Measurements from ENCODE around the gene BHMT. TPM values are rescaled to one million over a fixed set of nuclear protein-coding genes. Genes with fewer than 3 reads are reported as not detected.

BHMT gene
- total RNA-seq, 1 experiment from 2014 or later = 0.72 TPM

GRCh38 chr5:79136618-79137017, 25.0 kb downstream of the BHMT start:
- H3K9ac ChIP-seq (ENCODE audit: extremely low read depth, insufficient read length, low read length) = no peak overlapping the region
- no peaks in the 10 kb centered on the region for H3K27me3 ChIP-seq (ENCODE audit: insufficient read depth, low read length)
- H2BK120ac ChIP-seq (ENCODE audit: low read depth, low read length, poor library complexity, severe bottlenecking) = no peak overlapping the region
- peaks cover 4% of the 10 kb centered on the region for H3K27me3 Mint-ChIP-seq (ENCODE audit: low read depth)
- no peak overlapping the region for H3K56ac ChIP-seq (ENCODE audit: insufficient read length, low read depth, low read length)
- no peak overlapping the region for H2BK12ac ChIP-seq (ENCODE audit: insufficient read length, low read depth, low read length)
- H4K8ac ChIP-seq (replicated peaks; ENCODE audit: insufficient read length, low read depth, low read length) = no peak overlapping the region
- no peak overlapping the region for H3K27ac ChIP-seq (ENCODE audit: insufficient read length, low read depth, low read length)
- no peaks in the 10 kb centered on the region for H3K23me2 ChIP-seq (ENCODE audit: insufficient read length, low read depth, low read length, poor library complexity, severe bottlenecking)
- H3K36me3 Mint-ChIP-seq (ENCODE audit: insufficient read depth in 1 of 3, low read depth in 3 of 3) = peaks cover 3 to 9% (median 8%) of the 10 kb centered on the region in 3 experiments; a peak in 6 of 7 replicates
- no peaks in the 10 kb centered on the region for H3K79me1 ChIP-seq (ENCODE audit: insufficient read depth, low read depth, low read length, poor library complexity, severe bottlenecking)
- no peak overlapping the region for H3K23ac ChIP-seq (ENCODE audit: insufficient read length, low read depth, low read length)
- no peak overlapping the region for H3K18ac ChIP-seq (ENCODE audit: insufficient read length, low read depth, low read length)
- no CpG with 5 or more reads among the region's 2 CpGs for WGBS (ENCODE audit: extremely low coverage, insufficient read length, low lambda C conversion rate)
- H3K79me2 ChIP-seq (ENCODE audit: insufficient read depth, low read length) = no peaks in the 10 kb centered on the region; the same call in 1 of the 2 replicates
- peaks cover 10 to 11% of the 10 kb centered on the region in 2 experiments for H3K9me3 Mint-ChIP-seq
- H4K91ac ChIP-seq (ENCODE audit: insufficient read length, low read depth, low read length) = no peak overlapping the region
- H3K4ac ChIP-seq (ENCODE audit: low read depth, low read length) = no peak overlapping the region
- H2BK20ac ChIP-seq (ENCODE audit: low read depth, low read length, poor library complexity, severe bottlenecking) = no peak overlapping the region
- DNase-seq = no peak
- H4K5ac ChIP-seq (ENCODE audit: insufficient read length, low read depth, low read length) = no peak overlapping the region
- no peak overlapping the region for H3K27ac Mint-ChIP-seq
- H2BK15ac ChIP-seq (ENCODE audit: low read depth, low read length) = no peak overlapping the region
- H3T11ph ChIP-seq (ENCODE audit: low read length) = no peak overlapping the region
- H3K4me1 ChIP-seq (ENCODE audit: insufficient read depth, low read length) = no peaks in the 10 kb centered on the region
- no peak overlapping the region for H3K4me2 ChIP-seq (ENCODE audit: insufficient read depth, insufficient read length, low read length)
- peaks cover 10 to 16% of the 10 kb centered on the region in 2 experiments for H3K4me1 Mint-ChIP-seq
- H3K4me3 Mint-ChIP-seq = no peak overlapping the region
- no peak overlapping the region for H2AK5ac ChIP-seq (ENCODE audit: insufficient read length, low read length)
- no peak overlapping the region for H2BK5ac ChIP-seq (ENCODE audit: insufficient read length, low read length)
- peaks cover 9% of the 10 kb centered on the region for H3K9me3 ChIP-seq (ENCODE audit: control insufficient read depth, low read depth, low read length)
- no peak for TF ChIP-seq CTCF (conservative IDR thresholded peaks at IDR 0.05)
- no peak overlapping the region for H3K14ac ChIP-seq (ENCODE audit: insufficient read depth, low read length)
- H2AFZ ChIP-seq (ENCODE audit: low read length) = no peak overlapping the region
- no peaks in the 10 kb centered on the region for H4K20me1 ChIP-seq (ENCODE audit: control insufficient read depth, insufficient read depth, insufficient read length)
